NCI-H345 (cell line): ENCODE results near the gene GALK1.
A peak's percentile ranks its signal among the peaks of the same experiment; 100 is the strongest.

Experiments
- DNase-seq: peaks from one replicate; lab custom pipeline; 2025; lab: John Stamatoyannopoulos, UW

Gene GALK1

GRCh38 chr17:75749545-75750389 is 15.2 kb downstream of the GALK1 start:
- DNase-seq, result peak; percentile 81

DNA sequence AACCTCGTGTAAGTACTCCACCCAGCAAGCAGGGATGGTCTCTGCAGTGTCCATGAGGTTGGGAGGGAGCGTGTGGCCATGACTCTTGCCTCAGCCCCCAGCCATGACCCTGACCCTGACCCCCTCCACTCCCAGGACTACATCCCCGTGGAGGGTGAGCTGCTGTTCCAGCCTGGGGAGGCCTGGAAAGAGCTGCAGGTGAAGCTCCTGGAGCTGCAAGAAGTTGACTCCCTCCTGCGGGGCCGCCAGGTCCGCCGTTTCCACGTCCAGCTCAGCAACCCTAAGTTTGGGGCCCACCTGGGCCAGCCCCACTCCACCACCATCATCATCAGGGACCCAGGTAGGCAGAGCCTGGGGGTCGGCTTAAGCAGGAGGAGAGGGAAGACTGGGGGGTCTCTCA is 16.3 kb downstream of the GALK1 start:
- no peak for DNase-seq

GRCh38 chr17:75743625-75744206 is 21.3 kb downstream of the GALK1 start:
- DNase-seq, result no peak

DNA sequence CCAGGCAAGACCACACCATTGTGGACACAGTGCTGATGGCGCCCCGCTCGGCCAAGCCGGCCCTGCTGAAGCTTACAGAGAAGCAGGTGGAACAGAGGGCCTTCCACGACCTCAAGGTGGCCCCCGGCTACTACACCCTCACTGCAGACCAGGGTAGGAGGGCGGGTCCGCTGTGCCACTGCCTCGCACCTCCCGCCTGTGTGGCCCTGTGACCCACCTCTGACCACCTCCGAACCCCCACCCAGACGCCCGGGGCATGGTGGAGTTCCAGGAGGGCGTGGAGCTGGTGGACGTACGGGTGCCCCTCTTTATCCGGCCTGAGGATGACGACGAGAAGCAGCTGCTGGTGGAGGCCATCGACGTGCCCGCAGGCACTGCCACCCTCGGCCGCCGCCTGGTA is 22.7 kb downstream of the GALK1 start:
- DNase-seq, result no peak

- DNase-seq, result no peak
Measured at GRCh38 chr17:75740631-75741077, 24.3 kb downstream of the GALK1 start.

DNA sequence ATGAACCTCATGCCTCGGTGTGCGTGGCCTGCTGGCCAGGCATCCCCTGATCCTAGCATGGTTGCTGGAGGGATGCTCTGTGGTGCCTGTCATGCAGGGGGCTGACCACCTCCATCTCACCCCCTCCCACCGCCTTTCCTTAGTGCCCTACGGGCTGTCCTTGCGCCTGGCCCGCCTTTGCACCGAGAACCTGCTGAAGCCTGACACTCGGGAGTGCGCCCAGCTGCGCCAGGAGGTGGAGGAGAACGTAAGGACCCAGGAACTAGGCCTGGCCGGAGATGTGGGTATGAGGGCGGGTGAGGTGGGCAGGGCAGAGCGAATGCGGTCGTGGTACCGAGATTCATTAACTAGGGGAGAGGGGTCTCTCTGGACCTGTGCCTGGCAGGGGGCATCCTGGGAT is 24.8 kb downstream of the GALK1 start:
- no peak for DNase-seq

DNA sequence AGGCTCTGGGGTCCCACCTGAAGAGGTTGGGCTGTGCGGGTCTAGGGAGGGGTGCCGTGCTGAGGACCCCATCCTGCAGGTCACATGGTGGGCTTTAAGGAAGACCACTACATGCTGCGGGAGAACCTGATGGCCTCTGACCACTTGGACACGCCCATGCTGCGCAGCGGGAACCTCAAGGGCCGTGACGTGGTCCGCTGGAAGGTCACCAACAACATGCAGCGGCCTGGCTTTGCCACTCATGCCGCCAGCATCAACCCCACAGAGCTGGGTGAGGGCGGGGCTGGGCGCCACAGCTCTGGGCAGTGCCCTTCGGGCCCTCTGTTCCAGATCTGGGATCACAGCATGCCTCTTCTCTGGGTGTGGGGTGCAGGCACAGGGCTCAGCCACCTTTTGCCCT is 25.2 kb downstream of the GALK1 start:
- DNase-seq, result no peak

GRCh38 chr17:75739174-75739573 is 25.8 kb downstream of the GALK1 start:
- no peak for DNase-seq

GRCh38 chr17:75738218-75738802 is 26.7 kb downstream of the GALK1 start:
- DNase-seq, result no peak

DNA sequence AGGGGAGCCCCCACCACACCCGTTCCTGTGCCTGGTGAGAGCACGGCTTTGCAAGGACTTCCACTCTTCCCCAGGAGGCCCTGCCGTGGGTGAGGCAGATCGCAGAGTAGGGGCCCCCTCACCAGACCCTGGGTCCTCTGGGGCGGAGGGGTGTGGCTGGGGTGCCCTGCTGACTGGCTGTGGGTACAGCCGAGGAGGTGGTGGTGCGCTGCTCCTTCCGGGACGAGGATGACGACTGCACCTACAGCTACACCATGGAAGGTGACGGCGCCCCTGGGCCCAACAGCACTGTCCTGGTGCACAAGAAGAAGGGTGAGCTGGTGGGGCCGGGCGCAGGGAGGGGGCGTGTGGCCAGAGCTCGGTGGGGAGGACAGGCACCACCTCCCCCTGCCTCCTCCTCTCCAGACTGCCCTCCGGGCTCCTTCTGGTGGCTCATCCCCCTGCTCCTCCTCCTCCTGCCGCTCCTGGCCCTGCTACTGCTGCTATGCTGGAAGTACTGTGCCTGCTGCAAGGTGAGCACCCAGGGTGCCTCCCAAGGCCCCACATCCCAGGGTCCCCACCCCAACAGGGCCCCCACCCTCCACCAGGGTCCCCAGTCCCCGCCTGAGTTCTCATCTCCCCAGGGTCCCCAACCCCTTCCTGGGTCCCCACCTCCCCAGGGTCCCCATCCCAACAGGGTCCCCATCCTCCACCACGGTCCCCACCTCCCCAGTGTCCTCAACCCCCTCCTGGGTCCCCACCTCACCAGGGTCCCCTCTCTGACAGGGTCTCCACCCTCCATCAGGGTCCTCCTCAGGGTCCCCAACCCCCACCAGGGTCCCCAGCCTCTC is 27.6 kb downstream of the GALK1 start:
- DNase-seq, result no peak

GRCh38 chr17:75736173-75736835 is 28.7 kb downstream of the GALK1 start:
- no peak for DNase-seq

GRCh38 chr17:75734674-75735294 is 30.2 kb downstream of the GALK1 start:
- no peak for DNase-seq

- DNase-seq, result no peak
Measured at GRCh38 chr17:75733471-75733870, 31.5 kb downstream of the GALK1 start.

DNA sequence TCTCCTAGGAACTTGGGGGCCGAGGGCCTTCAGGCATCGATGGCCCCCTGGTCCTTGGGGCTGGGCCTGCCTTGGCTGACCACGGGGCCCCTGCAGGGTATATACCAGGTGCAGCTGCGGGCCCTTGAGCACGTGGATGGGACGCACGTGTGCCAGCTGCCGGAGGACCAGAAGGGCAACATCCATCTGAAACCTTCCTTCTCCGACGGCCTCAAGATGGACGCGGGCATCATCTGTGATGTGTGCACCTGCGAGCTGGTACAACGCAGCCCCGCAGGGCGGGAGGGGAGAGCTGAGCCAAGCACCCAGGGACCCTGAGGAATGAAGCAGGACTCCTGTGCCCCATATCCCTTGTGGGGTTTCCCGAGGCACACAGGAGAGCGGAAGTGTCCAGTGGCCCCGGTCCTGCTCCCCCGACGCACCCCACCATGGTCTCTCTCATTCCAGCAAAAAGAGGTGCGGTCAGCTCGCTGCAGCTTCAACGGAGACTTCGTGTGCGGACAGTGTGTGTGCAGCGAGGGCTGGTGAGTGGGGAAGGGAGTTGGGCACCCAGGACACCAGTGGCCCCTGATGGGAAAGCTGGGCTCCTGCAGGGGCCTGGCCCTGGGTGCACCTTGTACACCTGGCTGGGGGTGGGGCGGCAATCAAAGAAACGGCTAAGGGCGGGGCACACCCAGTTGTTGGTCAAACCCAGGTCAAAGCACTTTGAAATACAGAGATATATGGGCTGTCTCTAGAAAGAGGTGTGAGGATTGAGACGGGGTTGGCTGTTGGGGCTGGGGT is 33.1 kb downstream of the GALK1 start:
- DNase-seq, result no peak

- no peak for DNase-seq
Measured at GRCh38 chr17:75731086-75731715, 33.8 kb downstream of the GALK1 start.

GRCh38 chr17:75730065-75730464 is 34.9 kb downstream of the GALK1 start:
- no peak for DNase-seq

DNA sequence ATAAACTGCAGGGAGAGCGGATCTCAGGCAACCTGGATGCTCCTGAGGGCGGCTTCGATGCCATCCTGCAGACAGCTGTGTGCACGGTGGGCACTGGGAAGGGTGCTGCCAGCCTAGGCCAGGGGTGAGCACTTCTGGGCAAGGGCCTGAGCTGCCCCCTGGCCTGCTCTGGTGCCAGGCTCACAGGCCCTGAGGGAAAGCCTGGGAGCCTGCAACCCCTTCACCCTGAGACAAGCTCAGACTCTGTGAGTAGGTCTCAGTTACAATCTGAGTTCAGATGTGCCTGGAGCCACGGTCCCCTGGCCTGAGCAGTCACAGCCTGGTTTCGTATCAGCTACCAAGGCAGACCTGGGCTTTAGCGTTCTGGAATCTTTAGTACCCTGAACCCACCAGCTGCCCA is 35.6 kb downstream of the GALK1 start:
- no peak for DNase-seq

- no peak for DNase-seq
Measured at GRCh38 chr17:75727391-75727790, 37.6 kb downstream of the GALK1 start.

GRCh38 chr17:75725504-75725903 is 39.5 kb downstream of the GALK1 start:
- DNase-seq, result no peak
